ENCODE measurements around the gene CHURC1.
A peak's percentile ranks its signal among the peaks of the same experiment; 100 is the strongest.
"Not testable (repeated sequence)": the region's sequence is repeated elsewhere in the genome, so short reads cannot be mapped to it uniquely, and the experiment has no call there.

Gene CHURC1

DNA sequence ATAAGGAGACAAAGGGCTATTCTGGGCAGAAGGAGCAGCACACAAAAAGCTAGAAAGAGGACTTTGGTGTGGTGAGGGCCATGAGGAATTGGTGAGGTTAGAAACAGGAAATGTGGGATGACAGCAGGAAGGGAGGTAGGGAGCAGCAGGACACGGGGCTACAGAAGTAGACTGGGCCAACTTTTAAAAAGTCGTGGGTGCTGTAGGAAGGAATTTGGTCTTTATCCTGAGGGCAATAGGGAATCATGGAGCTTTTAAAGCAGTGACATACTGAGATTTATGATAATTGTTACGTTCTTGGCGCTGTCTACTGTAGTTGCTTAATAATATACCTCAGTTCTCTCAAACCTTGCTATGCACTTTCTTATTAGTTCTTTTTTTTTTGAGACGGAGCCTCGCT, 8.2 kb upstream of the CHURC1 start:
- DNase-seq (ENCODE audit: low spot score): no peak
- TF ChIP-seq, protein P1, sequence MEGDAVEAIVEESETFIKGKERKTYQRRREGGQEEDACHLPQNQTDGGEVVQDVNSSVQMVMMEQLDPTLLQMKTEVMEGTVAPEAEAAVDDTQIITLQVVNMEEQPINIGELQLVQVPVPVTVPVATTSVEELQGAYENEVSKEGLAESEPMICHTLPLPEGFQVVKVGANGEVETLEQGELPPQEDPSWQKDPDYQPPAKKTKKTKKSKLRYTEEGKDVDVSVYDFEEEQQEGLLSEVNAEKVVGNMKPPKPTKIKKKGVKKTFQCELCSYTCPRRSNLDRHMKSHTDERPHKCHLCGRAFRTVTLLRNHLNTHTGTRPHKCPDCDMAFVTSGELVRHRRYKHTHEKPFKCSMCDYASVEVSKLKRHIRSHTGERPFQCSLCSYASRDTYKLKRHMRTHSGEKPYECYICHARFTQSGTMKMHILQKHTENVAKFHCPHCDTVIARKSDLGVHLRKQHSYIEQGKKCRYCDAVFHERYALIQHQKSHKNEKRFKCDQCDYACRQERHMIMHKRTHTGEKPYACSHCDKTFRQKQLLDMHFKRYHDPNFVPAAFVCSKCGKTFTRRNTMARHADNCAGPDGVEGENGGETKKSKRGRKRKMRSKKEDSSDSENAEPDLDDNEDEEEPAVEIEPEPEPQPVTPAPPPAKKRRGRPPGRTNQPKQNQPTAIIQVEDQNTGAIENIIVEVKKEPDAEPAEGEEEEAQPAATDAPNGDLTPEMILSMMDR (IDR thresholded peaks at IDR 0.05): no peak
- no peak overlapping the region for H3K27ac ChIP-seq

DNA sequence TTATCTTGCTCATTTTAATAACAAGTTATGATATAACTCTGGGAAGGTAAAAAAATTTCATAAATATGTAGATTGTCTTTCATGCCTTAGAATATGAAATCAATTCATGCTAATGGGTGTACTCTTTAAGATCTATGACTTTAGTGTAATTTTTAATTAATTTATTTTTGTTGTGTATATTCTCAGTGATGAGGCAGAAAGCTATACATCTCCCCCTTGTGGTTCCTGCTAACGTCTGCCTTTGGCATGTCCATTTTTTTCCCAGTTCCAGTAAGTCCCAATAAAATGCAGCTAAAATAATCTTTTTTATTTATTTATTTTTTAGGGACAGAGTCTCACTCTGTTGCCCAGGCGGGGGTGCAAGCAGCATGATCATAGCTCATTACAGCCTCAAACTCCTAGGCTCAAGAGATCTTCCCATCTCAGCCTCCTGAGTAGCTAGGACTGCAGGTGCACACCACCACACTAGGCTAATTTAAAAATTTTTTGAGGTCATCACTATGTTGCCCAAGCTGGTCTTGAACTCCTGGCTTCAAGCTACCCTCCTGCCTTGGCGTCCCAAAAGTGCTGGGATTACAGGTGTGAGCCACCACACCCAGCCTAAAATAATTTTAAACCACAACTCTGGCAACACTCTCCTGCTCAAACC, 3.3 kb upstream of the CHURC1 start:
- Histone ChIP-seq H3K4me3 (no peak overlapping the region), H3K27ac (no peak overlapping the region)
- no peak for DNase-seq (ENCODE audit: low spot score)
- TF ChIP-seq, protein P1 (IDR thresholded peaks at IDR 0.05): no peak

More for the DNA sequence above, 8.2 kb upstream of the CHURC1 start:
- no peak overlapping the region for H3K4me3 ChIP-seq

DNA sequence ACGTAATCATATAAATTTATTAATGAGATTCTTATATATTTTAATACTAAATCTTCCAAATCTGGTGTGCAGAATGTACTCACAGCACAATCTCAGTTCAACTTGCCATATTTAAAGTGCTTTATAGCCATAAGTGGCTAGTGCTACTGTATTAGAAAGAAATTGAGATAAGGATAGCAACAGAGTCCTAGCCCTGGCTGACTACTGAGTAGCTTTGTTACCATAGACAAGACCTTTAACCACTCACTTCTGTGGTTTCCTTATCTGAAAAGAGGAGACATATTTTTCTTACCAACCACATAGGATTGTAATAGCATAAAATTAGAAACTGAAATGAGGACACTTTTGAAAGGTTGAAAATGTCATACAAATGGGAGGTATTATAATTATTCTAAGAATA, 2.0 kb upstream of the CHURC1 start:
- H3K4me3 ChIP-seq: no peak overlapping the region
- no peak for DNase-seq (ENCODE audit: low spot score)
- no peak overlapping the region for H3K27ac ChIP-seq
- TF ChIP-seq, protein P1 (IDR thresholded peaks at IDR 0.05): no peak

DNA sequence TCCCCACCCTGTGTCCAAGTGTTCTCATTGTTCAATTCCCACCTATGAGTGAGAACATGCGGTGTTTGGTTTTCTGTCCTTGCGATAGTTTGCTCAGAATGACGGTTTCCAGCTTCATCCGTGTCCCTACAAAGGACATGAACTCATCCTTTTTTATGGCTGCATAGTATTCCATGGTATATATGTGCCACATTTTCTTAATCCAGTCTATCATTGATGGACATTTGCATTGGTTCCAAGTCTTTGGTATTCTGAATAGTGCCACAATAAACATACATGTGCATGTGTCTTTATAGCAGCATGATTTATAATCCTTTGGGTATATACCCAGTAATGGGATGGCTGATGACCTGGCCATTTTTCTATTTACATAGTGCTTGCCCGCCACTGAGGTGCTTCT, 778 bp upstream of the CHURC1 start:
- DNase-seq (ENCODE audit: low spot score): not testable (repeated sequence)
- Histone ChIP-seq H3K27ac (peak overlapping the region; percentile 95 to 99), H3K4me3 (peak overlapping the region; percentile 96)

DNA sequence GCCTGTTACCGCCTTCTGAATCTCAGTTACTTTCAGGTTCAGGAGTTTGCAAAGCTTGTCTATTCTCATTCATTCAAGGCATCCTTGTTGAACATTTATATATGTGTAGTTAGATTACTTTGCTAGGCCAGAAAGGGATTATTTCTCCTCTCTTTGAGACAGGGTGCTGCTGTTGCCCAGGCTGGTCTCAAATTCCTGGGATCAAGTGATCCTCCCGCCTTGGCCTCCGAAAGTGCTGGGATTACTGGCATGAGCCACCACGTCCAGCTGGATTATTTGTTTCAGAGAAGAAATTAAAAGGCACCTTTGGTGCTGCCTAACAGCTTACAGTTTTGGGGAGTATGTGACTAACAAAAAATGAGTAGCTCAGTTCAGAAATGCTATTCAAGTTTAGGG, 772 bp downstream of the CHURC1 start:
- Histone ChIP-seq H3K4me3 (peak overlapping the region; percentile 96), H3K27ac (peak overlapping the region; percentile 95 to 99)
- DNase-seq (ENCODE audit: low spot score): no peak
- TF ChIP-seq, protein P1 (IDR thresholded peaks at IDR 0.05): no peak

DNA sequence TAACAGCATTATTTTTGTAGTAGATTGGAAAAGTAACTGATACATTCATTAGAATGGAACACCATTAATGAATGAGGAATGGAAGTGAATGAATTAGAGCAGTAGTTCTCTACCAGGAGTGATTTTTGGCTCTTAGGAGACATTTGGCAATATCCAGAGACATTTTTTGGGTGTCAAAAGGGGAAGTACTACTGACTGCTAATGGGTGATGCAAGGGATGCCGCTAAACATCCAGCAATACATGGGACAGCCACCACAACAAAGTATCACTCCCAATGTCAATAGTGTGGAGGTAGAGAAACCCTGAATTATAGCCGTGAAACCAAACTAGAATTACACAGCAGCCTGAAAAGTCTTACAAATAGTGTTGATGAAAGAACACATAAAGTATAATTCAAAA, 1.5 kb downstream of the CHURC1 start:
- Histone ChIP-seq H3K4me3 (peak overlapping the region; percentile 96), H3K27ac (peak overlapping the region; percentile 95 to 99)
- TF ChIP-seq, protein P1 (IDR thresholded peaks at IDR 0.05): no peak
- DNase-seq (ENCODE audit: low spot score): no peak

DNA sequence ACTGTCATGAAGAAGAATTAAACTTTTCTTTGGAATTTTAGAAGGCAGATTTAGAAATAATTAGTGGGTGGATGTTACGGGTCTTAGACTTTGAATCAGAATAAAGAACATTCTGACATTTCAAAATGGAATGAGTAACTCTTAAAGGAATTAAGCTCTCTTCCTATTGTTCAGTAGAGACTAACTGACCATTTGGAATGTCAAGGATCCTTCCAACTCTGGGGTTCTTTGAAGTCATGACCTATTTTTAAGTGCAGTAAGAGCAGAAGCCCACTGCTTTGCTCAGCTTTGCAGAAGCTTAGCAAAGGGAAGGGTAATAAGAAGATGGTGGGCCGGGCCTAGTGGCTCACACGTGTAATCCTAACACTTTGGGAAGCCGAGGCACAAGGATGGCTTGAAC, 4.0 kb downstream of the CHURC1 start:
- no peak overlapping the region for H3K4me3 ChIP-seq
- H3K27ac ChIP-seq: peak overlapping the region; percentile 54 to 84
- TF ChIP-seq, protein P1 (IDR thresholded peaks at IDR 0.05): no peak
- DNase-seq (ENCODE audit: low spot score): no peak
